ENCODE data around the gene IDUA.
"Not testable (repeated sequence)": the region's sequence is repeated elsewhere in the genome, so short reads cannot be mapped to it uniquely, and the experiment has no call there.

The IDUA gene

DNA sequence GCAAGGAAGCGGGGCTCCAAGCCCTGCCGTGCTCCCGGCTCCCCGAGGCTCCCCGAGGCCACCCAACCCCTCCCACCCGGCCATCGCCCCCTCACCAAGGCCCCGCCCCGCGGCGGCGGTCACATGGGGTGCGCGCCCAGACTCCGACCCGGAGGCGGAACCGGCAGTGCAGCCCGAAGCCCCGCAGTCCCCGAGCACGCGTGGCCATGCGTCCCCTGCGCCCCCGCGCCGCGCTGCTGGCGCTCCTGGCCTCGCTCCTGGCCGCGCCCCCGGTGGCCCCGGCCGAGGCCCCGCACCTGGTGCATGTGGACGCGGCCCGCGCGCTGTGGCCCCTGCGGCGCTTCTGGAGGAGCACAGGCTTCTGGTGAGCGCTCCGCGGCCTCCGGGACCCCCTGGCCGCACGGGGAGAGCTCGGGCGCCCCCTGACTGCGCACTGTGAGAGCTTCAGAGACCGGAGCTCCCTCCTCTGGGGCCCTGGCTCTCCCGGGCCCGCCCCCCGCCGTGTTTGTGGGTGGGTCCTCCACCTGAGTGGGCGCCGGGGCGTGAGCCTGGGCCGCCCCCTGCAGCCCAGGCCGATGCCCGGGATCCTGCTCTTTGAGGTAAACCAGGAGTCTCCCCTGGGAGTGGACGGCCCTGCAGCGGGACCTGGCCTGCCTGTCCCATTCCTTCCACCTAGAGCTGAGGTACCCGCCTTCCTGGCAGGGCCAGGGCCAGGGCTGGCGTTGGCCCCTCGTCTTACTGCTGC lies at the start of gene IDUA:
Gene IDUA, plus strand, starts transcription at position 166 of the 745 bp plus-strand sequence. Its CDS starts 41 bp downstream, at position 207.
- peak within 1 kb of the TSS; percentile 58 for H3K4me3 ChIP-seq (ENCODE audit: low read depth, low read length)
- DNase-seq (ENCODE audit: low read depth, low spot score), result peak; percentile 54
- in situ Hi-C loops (cut with HindIII; ENCODE audit: low sequenced_read_pairs), result no loop called here
- TF ChIP-seq, protein P1, sequence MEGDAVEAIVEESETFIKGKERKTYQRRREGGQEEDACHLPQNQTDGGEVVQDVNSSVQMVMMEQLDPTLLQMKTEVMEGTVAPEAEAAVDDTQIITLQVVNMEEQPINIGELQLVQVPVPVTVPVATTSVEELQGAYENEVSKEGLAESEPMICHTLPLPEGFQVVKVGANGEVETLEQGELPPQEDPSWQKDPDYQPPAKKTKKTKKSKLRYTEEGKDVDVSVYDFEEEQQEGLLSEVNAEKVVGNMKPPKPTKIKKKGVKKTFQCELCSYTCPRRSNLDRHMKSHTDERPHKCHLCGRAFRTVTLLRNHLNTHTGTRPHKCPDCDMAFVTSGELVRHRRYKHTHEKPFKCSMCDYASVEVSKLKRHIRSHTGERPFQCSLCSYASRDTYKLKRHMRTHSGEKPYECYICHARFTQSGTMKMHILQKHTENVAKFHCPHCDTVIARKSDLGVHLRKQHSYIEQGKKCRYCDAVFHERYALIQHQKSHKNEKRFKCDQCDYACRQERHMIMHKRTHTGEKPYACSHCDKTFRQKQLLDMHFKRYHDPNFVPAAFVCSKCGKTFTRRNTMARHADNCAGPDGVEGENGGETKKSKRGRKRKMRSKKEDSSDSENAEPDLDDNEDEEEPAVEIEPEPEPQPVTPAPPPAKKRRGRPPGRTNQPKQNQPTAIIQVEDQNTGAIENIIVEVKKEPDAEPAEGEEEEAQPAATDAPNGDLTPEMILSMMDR (IDR thresholded peaks at IDR 0.05; ENCODE audit: low read depth, low read length), result peak; percentile 49

DNA sequence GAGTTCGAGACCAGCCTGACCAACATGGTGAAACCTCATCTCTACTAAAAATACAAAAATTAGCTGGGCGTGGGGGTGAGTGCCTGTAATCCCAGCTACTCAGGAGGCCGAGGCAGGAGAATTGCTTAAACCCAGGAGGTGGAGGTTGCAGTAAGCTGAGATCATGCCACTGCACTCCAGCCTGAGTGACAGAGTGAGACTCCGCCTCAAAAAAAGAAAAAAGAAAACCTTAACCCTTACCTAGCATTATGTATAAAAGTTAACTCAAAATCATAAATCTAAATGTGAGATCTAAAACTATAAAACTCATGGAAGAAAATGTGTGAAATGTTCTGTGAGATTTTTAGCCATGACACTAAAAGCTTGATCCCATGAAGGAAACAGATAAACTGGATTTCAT lies 47.3 kb upstream of the IDUA start:
- in situ Hi-C loops (cut with HindIII; ENCODE audit: low sequenced_read_pairs); DNase-seq (ENCODE audit: low read depth, low spot score); H3K4me3 ChIP-seq (ENCODE audit: low read depth, low read length): not testable (repeated sequence)

DNA sequence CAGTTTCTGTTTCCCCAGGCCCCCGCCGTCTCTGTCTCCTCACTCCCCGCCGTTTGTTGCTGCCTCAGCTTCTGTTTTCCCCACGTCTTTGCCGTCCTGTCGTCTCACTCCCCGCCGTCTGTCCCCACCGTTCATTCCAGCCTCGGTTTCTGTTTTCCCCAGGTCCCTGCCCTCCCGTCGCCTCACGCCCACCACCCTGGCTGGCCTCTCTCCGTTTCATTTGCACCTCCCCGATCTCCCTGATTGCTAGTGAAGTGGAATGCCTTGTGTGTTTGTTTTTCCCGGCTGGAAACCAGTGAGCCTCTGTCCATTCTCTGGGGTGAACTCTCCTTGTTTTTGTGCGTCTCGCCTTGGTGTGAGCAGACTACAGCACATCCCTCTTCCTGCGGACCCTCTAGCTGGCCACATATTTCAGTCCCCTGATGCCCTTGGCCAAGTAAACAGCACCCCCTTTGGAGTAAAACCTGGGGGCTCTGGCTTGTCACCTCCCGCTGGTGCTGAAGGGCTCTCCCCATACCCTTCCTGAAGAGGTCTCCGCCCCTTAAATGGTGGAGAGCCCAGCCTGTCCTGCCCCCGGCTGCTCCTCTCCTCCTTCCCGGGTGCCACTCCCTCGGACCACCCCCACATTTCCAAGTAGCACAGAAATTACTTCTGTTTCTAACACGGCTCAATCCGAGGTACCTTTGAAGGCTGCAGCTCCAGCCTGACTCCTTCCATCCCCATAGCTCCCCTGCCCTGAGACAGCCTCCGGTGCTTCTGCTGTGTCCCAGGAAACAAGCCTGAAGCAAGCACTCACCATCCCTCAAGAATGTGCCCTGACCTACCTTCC lies 41.4 kb upstream of the IDUA start:
- in situ Hi-C loops (cut with HindIII; ENCODE audit: low sequenced_read_pairs), result no loop called here
- TF ChIP-seq, protein P1 (IDR thresholded peaks at IDR 0.05; ENCODE audit: low read depth, low read length), result no peak
- peak overlapping the region; percentile 3 for H3K4me3 ChIP-seq (ENCODE audit: low read depth, low read length)
- DNase-seq (ENCODE audit: low read depth, low spot score), result no peak

DNA sequence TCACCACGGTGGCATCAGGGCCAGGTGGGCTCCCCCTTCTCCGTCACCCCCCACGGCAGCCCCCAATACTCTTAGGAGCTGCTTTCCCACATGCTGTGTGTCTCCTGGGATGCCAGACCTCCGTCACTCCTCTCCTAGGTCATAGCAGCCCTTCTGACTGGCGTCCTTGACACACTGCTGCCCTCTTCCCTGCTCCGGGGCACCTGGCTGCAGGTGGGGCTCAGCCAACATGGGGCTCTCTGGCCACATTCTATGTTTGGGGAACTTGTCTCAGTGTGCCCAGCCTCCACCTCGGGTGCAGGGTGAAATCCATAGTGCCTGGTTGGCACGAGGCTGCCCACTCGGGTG lies 40.8 kb upstream of the IDUA start:
- in situ Hi-C loops (cut with HindIII; ENCODE audit: low sequenced_read_pairs), result no loop called here
- H3K4me3 ChIP-seq (ENCODE audit: low read depth, low read length), result no peak overlapping the region
- TF ChIP-seq, protein P1 (IDR thresholded peaks at IDR 0.05; ENCODE audit: low read depth, low read length), result no peak
- no peak for DNase-seq (ENCODE audit: low read depth, low spot score)

DNA sequence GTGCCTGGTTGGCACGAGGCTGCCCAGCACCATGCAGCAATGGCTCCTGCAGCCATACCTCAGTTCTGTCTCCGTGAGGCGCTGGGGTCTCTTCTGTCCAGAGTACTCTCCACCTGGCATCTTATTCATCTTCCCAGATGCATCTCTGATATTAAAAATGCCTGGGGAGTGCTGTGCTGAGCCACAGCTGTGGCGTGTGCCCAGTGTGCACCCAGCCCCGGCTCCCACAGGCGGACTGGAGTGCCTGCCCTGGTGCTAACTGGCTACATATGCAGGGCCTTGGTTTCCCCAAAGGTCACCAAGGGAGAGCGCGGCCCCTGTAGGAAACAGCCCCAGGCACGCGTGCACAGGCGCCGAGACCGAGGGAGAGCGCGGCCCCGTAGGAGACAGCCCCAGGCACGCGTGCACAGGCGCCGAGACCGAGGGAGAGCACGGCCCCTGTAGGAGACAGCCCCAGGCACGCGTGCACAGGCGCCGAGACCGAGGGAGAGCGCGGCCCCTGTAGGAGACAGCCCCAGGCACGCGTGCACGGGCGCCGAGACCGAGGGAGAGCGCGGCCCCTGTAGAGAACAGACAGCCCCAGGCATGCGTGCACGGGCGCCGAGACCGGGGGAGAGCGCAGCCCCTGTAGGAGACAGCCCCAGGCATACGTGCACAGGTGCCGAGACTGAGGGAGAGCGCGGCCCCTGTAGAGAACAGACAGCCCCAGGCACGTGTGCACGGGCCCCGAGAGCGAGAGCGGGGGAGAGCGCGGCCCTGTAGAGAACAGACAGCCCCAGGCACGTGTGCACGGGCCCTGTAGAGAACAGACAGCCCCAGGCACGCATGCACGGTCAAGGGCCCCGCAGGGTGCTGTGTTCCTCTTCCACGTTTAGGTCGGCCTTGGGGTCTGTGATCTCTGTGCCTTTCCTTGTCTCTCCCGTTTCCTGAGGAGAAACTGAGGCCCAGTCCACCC lies 40.0 kb upstream of the IDUA start:
- TF ChIP-seq, protein P1 (IDR thresholded peaks at IDR 0.05; ENCODE audit: low read depth, low read length), result no peak
- DNase-seq (ENCODE audit: low read depth, low spot score), result no peak
- H3K4me3 ChIP-seq (ENCODE audit: low read depth, low read length), result no peak overlapping the region
- in situ Hi-C loops (cut with HindIII; ENCODE audit: low sequenced_read_pairs), result no loop called here

DNA sequence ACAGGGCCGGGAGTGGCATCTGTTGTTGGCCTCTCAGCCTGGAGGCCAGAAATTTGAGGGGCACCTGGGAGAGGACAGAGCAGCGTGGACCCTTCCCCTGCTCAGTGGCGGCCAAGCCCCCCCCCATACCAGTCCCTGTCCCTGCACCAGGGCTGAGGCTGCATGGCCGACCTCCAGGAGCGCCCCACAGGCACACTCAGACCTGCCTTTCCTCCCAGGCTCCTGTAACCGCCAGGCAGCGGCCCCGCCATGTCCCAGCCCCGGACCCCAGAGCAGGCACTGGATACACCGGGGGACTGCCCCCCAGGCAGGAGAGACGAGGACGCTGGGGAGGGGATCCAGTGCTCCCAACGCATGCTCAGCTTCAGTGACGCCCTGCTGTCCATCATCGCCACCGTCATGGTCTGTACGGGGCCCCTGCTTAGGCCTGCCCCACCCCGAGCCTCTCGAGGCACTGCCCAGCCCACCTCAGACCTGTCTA lies 39.3 kb upstream of the IDUA start:
- in situ Hi-C loops (cut with HindIII; ENCODE audit: low sequenced_read_pairs), result no loop called here

More for the DNA sequence above, 39.3 kb upstream of the IDUA start:
- TF ChIP-seq, protein P1 (IDR thresholded peaks at IDR 0.05; ENCODE audit: low read depth, low read length), result no peak
- no peak overlapping the region for H3K4me3 ChIP-seq (ENCODE audit: low read depth, low read length)
- no peak for DNase-seq (ENCODE audit: low read depth, low spot score)
